Subcutaneous adipose tissue (tissue), 4 donors: ENCODE data around the gene PROM2. TPM values are rescaled to one million over a fixed set of nuclear protein-coding genes. Genes with fewer than 3 reads are reported as not detected.

Source experiments
- CTCF ChIP-seq: fragments of 450-650 bp; IDR thresholded peaks from one replicate; pipeline ENCODE4 v1.5.1; 2016; ENCODE audit warnings: low read depth, mild to moderate bottlenecking, control low read depth, antibody characterized with exemption, moderate library complexity
- total RNA-seq, 4 donors: library from RNA; depleted of rRNA; stranded (reverse); fragments of >200 nt; gene quantifications; one replicate each; pipeline ENCODE4 v1.1.0, GENCODE V29; 2016

Gene PROM2
- total RNA-seq, 4 donors from 2014 or later: 0.44 to 1.3 (median 0.84) TPM

- no peak for TF ChIP-seq CTCF
Measured at GRCh38 chr2:95240091-95240490, 34.2 kb upstream of the PROM2 start.

- TF ChIP-seq CTCF: no peak
Measured at GRCh38 chr2:95240556-95240955, 33.7 kb upstream of the PROM2 start.

GRCh38 chr2:95258271-95258670 is 16.0 kb upstream of the PROM2 start:
- no peak for TF ChIP-seq CTCF

GRCh38 chr2:95260028-95261023 is 13.9 kb upstream of the PROM2 start:
- no peak for TF ChIP-seq CTCF

GRCh38 chr2:95261602-95262001 is 12.6 kb upstream of the PROM2 start:
- no peak for TF ChIP-seq CTCF

- no peak for TF ChIP-seq CTCF
Measured at GRCh38 chr2:95262896-95263542, 11.2 kb upstream of the PROM2 start.

- TF ChIP-seq CTCF: no peak
Measured at GRCh38 chr2:95264624-95265023, 9.6 kb upstream of the PROM2 start.
